Measurements from ENCODE around the gene MKLN1. TPM values are rescaled to one million over a fixed set of nuclear protein-coding genes. Genes with fewer than 3 reads are reported as not detected.
A peak's percentile ranks its signal among the peaks of the same experiment; 100 is the strongest.

Gene MKLN1
- total and polyA plus RNA-seq, 7 donors, result 14.7 to 70.8 (median 42.9) TPM

DNA sequence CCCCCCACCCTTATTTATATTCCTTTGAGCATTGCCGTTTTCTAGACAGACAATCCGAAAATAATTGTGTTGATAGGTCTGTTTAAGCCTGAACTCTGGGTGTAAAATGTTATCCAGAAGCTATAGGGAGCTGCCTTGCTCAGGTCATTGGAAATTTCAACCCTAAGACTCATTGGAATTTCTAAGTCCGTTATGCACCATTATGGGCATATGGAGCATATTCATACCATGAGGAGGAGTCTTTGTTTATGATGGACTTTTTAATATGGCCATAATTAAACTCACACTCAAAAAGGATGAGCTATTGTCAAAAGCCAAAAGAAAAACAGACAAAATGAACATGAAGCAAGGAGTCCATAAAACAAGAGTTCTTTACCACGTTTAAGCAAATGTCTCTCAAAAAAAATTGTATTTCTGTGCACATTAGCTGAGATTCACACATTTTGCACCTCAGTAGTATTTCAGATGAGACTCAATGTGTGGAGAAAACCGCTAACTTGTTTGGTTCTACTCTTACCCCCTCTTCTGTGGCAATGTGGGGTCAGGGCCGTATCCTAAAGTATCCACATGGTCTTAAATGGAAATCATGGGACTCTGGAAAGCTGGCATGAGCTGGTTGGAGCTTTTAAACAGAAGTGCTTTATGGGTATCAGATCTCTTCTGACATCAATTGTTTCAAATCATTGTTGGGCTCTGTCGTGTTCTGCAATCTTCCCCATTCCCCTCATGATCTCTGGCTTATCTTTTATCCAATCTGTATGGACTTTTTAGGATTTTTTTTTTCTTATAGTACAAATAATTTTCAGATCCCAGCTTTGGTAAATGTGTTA is 168.2 kb downstream of the MKLN1 start:
- DNase-seq, result no peak

DNA sequence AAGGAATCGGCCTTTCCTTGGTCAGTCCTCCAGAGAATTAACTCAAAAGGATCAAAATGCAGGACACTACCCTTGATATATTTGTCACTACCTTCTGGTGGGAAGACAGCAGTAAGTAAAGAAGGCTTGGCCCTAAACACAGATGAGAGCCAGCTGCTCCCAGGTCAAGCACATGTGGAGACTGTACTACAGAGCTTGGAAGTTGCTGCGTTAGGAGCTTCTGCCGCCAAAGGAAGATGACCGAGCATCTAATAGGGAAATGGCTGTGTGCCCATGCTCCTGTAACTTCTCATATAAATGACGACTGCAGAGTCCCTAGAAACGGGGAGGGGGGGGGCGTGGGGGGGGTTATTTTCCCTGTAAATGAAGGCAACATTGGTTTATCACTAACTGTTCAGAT is 169.8 kb downstream of the MKLN1 start:
- no peak overlapping the region for H3K27ac ChIP-seq
- intact Hi-C loops (cut with DNase I), result no loop called here

More for the DNA sequence above, 168.2 kb downstream of the MKLN1 start:
- Histone ChIP-seq H3K4me1 (no peaks in the 10 kb centered on the region), H3K27ac (no peak overlapping the region), H3K4me3 (no peak overlapping the region), H3K36me3 (ENCODE audit: insufficient read depth in 1 of 2, low read depth in 1 of 2) (peaks cover 3 to 33% of the 10 kb centered on the region in 2 donors), H3K9me3 (no peaks in the 10 kb centered on the region), H3K27me3 (ENCODE audit: insufficient read depth in 3 of 3, low read length in 2 of 3) (no peaks in the 10 kb centered on the region)
- TF ChIP-seq, protein P1, sequence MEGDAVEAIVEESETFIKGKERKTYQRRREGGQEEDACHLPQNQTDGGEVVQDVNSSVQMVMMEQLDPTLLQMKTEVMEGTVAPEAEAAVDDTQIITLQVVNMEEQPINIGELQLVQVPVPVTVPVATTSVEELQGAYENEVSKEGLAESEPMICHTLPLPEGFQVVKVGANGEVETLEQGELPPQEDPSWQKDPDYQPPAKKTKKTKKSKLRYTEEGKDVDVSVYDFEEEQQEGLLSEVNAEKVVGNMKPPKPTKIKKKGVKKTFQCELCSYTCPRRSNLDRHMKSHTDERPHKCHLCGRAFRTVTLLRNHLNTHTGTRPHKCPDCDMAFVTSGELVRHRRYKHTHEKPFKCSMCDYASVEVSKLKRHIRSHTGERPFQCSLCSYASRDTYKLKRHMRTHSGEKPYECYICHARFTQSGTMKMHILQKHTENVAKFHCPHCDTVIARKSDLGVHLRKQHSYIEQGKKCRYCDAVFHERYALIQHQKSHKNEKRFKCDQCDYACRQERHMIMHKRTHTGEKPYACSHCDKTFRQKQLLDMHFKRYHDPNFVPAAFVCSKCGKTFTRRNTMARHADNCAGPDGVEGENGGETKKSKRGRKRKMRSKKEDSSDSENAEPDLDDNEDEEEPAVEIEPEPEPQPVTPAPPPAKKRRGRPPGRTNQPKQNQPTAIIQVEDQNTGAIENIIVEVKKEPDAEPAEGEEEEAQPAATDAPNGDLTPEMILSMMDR (IDR thresholded peaks at IDR 0.05), result no peak
- intact Hi-C loops (cut with DNase I), result no loop called here
- 77 to 94% (median 78%) methylated on average over 7 of the region's 7 CpGs for WGBS, 3 donors
- no peak for ATAC-seq

DNA sequence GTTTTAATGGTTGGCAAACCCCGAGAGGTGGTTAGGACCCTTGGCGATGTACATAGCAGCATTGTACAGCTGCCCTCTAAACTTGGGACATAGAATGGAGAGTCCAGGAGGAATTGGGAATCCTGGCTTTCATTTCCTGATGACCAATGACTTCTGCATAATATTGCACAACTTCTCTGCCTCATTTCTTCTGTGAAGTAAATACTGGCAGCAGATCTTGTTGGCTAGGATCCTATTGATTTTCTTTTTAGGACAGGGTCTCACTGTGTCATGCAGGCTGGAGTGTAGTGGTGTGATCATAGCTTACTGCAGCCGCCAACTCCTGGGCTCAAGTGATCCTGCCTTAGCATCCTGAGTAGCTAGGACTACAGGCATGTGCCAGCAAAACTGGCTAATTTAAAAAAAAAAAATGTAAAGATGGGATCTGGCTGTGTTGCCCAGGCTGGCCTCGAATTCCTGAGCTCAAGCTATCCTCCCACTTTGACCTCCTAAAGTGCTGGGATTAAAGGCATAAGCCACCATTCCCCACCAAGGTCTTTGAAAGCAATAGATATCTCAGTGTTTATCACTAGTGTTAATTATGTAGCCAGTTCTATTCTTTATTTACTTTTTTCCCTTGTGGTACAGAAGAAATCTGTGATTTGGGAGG is 170.7 kb downstream of the MKLN1 start:
- ATAC-seq (peak in 2 of 4 donors; percentile 31 to 40), DNase-seq (no peak)
- H3K36me3 ChIP-seq (ENCODE audit: insufficient read depth in 1 of 2, low read depth in 1 of 2), result peaks cover 3 to 33% of the 10 kb centered on the region in 2 donors
- no peak overlapping the region for H3K27ac ChIP-seq
- H3K4me1 ChIP-seq, result peaks cover 7% of the 10 kb centered on the region
- no peak overlapping the region for H3K4me3 ChIP-seq
- TF ChIP-seq, protein P1 (IDR thresholded peaks at IDR 0.05), result no peak
- intact Hi-C loops (cut with DNase I), result no loop called here
- no peaks in the 10 kb centered on the region for H3K9me3 ChIP-seq
- WGBS, 3 donors, result 79 to 89% (median 85%) methylated on average over 4 of the region's 4 CpGs
- no peaks in the 10 kb centered on the region for H3K27me3 ChIP-seq (ENCODE audit: insufficient read depth in 3 of 3, low read length in 2 of 3)

More for the DNA sequence above, 169.8 kb downstream of the MKLN1 start:
- TF ChIP-seq, protein P1 (IDR thresholded peaks at IDR 0.05), result no peak
- peak in 2 of 4 donors; percentile 26 to 33 for ATAC-seq
- Histone ChIP-seq H3K4me1 (no peaks in the 10 kb centered on the region), H3K27me3 (ENCODE audit: insufficient read depth in 3 of 3, low read length in 2 of 3) (no peaks in the 10 kb centered on the region), H3K4me3 (no peak overlapping the region), H3K9me3 (no peaks in the 10 kb centered on the region), H3K36me3 (ENCODE audit: insufficient read depth in 1 of 2, low read depth in 1 of 2) (peaks cover 3 to 33% of the 10 kb centered on the region in 2 donors)
- 52 to 64% (median 57%) methylated on average over 7 of the region's 7 CpGs for WGBS, 3 donors
- no peak for DNase-seq

DNA sequence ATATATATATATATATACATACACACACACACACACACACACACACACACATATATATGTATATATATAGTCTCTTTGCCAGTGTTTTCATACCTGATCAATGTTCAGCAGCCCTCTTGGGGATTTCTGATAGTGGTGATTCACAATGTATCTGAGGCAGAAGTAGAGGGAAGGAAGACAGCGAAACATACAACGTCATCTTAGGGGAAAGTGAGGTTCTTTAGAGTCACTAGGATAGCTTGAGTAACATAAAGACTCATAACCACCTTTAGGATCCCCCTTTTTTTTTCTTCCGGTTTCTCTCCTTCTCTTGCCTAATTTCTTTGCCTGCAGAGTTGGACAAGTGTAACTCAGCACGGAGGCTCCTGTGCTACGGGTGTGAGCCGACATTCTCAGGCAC is 172.1 kb downstream of the MKLN1 start:
- intact Hi-C loops (cut with DNase I), result no loop called here
- TF ChIP-seq, protein P1 (IDR thresholded peaks at IDR 0.05), result no peak
- Histone ChIP-seq H3K9me3 (no peaks in the 10 kb centered on the region), H3K27me3 (ENCODE audit: insufficient read depth in 3 of 3, low read length in 2 of 3) (no peaks in the 10 kb centered on the region), H3K27ac (no peak overlapping the region), H3K4me1 (peaks cover 14% of the 10 kb centered on the region), H3K4me3 (no peak overlapping the region), H3K36me3 (ENCODE audit: insufficient read depth in 1 of 2, low read depth in 1 of 2) (peaks cover 3 to 37% of the 10 kb centered on the region in 2 donors)
- 72 to 87% (median 79%) methylated on average over 6 of the region's 6 CpGs for WGBS, 3 donors
- no peak for ATAC-seq
- no peak for DNase-seq
